Amygdala (tissue), 56 donors: Measurements from ENCODE around the gene SFSWAP.
"Not testable (repeated sequence)": the region's sequence is repeated elsewhere in the genome, so short reads cannot be mapped to it uniquely, and the experiment has no call there.

ENCODE experiments used
- DNase-seq, 56 donors: peaks; one replicate each; lab custom pipeline; 2025; lab: John Stamatoyannopoulos, UW

SFSWAP gene

DNA sequence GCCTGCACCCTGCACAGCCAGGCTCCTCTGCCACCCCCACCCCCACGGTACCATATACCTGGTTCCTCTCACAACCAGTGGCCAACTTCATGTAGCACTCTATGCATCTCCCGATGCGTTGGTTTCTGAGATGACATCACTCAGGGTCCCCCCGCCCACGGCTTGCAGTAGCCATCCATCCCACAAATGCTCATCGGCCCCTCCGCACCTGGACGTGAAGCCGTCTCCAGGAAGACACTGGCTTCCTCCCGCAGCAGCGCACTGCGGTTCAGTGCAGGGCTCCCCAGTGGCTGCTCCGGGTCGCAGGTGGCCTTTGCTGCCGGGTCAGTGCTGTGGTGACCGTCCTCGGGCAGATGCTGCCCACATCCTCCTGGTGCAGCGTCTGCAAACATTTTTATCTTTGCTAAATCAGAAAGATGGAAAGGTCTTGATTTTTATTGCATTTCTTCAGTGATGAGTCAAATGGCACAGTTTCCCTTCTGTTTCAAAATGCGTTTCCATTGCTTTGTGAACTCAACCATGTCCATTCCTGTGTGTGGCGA, 89.8 kb downstream of the SFSWAP start:
- DNase-seq = no peak

- DNase-seq = no peak
Observed at GRCh38 chr12:131801254-131801866, 90.5 kb downstream of the SFSWAP start.

- DNase-seq = no peak
Observed at GRCh38 chr12:131803961-131804521, 93.2 kb downstream of the SFSWAP start.

- no peak for DNase-seq
Observed at GRCh38 chr12:131805421-131805820, 94.5 kb downstream of the SFSWAP start.

- no peak for DNase-seq
Observed at GRCh38 chr12:131806674-131807073, 95.8 kb downstream of the SFSWAP start.

DNA sequence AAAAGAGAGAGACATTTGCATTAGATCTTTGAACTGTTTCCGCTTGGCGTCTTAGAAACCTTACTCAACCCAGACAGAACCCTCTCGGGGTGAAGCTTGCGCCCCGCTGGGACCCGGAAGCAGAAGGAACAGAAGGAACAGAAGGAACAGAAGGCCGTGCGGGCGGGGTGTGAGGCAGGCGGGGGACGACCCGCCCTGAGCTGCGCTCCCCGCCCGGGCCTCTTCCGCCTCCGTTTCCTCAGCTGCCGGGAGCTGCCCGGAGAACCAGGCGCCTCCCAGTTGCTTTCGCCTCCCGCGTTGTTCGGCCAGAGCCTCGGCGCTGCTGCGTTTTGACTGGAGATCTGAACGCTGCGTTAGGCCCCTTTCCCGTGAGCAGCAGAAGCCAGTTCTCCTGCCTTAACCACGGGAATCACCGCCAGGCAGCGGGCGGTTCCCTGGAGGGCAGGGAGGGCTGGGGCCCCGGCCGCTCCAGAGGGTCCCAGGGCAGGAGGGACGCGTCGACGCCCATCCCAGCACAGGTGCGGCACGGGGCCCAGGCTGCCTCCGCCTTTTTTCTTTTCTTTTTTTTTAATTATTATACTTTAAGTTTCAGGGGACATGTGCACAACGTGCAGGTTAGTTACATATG, 98.0 kb downstream of the SFSWAP start:
- DNase-seq = no peak

- not testable (repeated sequence) for DNase-seq
Observed at GRCh38 chr12:131809476-131810254, 98.8 kb downstream of the SFSWAP start.

GRCh38 chr12:131810726-131811125, 99.8 kb downstream of the SFSWAP start:
- DNase-seq = no peak

DNA sequence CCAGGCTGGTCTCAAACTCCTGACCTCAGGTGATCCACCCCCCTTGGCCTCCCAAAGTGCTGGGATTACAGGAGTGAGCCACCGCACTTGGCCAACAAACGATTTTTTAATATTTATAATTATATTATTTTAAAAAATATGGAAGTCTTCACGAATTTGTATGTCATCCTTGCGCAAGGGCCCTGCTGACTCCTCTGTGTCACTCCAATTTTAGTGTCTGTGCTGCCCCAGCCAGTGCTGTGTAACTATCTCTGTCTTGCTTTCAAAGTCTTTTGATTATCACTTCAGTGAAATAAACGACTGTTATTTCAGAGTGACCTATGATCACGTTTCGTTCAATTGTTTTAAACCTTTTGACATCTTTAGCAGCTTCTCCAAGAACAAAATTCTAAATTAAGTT, 104.2 kb downstream of the SFSWAP start:
- no peak for DNase-seq

GRCh38 chr12:131816495-131816894, 105.6 kb downstream of the SFSWAP start:
- DNase-seq = no peak

GRCh38 chr12:131817241-131817640, 106.4 kb downstream of the SFSWAP start:
- DNase-seq = no peak

DNA sequence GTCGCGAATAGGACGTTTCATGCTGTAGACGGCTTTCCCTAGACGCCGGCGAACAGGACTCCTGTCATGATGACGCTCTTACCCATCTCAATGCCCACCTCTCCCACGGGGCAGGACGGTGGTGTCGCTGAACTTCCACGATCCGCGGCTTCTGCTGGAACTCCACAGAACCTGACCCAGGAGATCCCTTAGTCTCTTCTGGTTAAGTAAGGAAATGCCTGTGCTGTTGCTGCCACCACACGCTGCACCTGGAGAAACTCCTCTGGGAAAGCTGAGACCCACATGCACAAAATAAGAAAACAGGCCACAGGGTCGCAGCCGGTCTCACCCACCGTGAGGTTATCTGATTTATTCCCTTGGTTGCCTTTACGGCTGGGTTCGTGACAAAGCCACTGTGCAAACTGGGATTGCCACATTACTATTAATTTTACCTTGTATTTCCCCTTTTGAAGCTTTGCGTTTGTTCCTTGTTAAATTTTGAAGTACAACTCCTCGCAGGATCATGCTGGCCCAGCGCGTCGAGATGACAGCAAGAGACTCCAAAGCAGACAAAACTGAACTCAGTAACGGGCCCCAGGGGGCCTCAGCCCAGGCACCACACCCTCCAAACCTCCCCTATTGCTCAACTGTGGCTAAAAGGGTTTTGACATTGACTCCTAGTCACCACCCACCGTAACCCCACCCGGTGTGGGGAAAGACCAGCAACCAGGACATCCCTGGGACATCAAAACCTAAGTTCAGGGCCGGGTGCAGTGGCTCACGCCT, 108.1 kb downstream of the SFSWAP start:
- DNase-seq = no peak

- no peak for DNase-seq
Observed at GRCh38 chr12:131824450-131824849, 113.6 kb downstream of the SFSWAP start.

GRCh38 chr12:131825146-131825892, 114.4 kb downstream of the SFSWAP start:
- peak in 13 of 56 donors; percentile 13 to 53 (median 33) for DNase-seq

- no peak for DNase-seq
Observed at GRCh38 chr12:131826097-131826928, 115.4 kb downstream of the SFSWAP start.

DNA sequence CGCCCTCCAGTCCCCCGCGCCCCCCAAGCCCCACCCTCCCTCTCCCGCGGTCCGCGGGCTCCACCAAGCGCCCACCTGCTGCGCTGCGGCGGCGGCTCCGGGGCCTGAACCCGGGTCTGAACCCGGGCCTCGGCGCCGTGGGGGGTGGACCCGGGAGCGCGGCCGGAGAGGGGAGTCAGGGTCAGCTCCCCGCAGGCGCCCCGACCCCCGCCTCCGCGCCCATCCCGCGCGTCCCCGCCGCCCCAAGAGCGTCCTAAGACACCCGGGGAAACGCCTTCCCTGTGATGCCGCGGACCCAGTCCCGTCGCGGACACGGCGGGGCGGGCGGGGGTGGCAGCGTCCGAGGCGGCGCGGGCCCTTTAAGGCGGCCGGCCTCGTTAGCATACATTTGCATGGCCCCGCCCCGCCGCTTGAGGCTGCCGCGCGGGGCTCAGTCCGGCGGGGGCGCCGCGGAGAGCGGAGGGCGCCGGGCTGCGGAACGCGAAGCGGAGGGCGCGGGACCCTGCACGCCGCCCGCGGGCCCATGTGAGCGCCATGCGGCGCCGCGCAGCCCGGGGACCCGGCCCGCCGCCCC, 117.2 kb downstream of the SFSWAP start, which contains the start of gene MMP17:
MMP17 (plus strand) TSS at position 433 of the 574 bp plus-strand sequence; CDS start at position 535, 102 bp downstream.
- DNase-seq = peak in 12 of 56 donors; percentile 16 to 66 (median 42)

DNA sequence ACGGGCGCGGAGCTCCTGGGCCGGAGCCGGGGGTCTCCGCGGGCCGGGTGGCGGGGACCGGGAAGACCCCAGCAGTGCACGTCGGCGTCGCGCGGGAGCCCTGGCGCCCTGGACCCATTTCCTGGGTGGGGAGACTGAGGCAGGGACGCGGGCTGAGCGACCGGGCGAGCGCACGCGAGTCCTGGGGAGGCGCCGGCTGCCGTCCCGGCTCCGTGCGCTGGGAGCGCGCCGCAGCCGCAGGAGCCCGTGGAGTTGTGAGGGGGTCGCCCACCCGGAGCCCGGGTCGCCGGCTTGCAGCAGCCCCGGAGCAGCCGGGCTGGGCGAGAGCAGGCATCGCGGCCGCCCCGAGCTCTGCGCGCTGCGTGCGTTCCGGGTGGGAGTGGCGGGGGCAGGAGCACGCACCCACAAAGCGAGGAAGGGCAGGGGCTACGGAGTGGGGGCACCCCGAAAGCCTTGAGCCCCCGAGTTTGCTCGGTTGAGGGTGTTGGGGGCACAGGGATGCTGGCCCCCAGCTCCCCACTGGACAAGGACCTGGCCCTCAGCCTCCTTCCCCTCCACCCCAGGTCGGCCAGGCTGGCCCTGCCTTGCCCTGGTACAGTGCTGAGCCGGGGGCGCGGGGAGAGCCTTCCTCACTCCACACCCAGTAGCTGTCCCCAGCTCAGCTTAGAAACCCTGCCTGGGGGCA, 117.9 kb downstream of the SFSWAP start:
- no peak for DNase-seq

DNA sequence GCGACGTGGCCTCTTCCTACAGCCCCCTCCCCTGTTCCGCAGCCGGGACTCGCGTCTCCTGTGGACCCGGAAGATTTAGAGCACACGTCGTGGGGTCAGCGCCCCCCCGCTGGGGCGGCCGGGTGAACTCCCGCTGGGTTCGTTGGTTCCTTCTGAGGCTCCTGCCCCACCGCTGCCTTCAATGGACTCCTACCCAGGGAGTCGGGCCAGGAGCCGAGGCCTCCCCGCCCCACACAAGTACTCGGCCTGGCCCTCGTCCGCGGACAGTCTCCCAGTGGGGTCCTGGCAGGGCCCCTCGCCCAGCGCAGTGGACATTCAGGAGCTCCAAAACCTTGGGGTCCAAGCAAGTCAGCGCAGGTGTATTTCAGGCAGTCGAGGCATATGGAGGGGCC, 118.5 kb downstream of the SFSWAP start:
- DNase-seq = no peak
